22Rv1 (cell line): ENCODE data around the gene ABCA13.

Experiments used
- H3K27ac ChIP-seq: fragments of 450-650 bp; 2 replicates; pipeline ENCODE4 v1.5.1; 2017
- ZFX ChIP-seq: fragments of 450-650 bp; IDR thresholded peaks from 2 replicates; pipeline ENCODE4 v1.6.1; 2017; ENCODE audit warnings: antibody characterized with exemption, borderline replicate concordance
- TF ChIP-seq, protein P1 (sequence below): fragments of 450-650 bp; IDR thresholded peaks from 2 replicates; pipeline ENCODE4 v1.5.1; 2017; ENCODE audit warnings: mild to moderate bottlenecking

ABCA13 gene

DNA sequence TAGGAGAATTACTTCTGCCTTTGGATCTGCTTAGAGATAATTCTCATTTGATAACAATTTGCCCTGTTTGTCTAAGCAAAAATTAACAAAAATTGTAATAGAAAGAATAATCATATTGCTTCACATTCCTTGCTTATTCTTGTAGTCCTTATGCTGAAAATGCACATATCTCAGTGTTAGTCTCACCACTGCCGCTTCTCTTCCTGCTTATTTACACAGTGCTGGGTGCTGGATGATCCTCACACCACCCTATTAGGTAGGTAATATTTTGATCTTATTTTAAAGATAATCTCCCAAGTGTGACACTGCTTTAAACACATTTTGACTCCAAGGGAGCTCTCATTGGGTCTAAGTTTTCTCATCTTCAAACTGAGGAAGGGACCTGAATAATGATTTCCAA is 46.0 kb downstream of the ABCA13 start:
- no peak overlapping the region for H3K27ac ChIP-seq
- TF ChIP-seq ZFX, result no peak
- TF ChIP-seq, protein P1, sequence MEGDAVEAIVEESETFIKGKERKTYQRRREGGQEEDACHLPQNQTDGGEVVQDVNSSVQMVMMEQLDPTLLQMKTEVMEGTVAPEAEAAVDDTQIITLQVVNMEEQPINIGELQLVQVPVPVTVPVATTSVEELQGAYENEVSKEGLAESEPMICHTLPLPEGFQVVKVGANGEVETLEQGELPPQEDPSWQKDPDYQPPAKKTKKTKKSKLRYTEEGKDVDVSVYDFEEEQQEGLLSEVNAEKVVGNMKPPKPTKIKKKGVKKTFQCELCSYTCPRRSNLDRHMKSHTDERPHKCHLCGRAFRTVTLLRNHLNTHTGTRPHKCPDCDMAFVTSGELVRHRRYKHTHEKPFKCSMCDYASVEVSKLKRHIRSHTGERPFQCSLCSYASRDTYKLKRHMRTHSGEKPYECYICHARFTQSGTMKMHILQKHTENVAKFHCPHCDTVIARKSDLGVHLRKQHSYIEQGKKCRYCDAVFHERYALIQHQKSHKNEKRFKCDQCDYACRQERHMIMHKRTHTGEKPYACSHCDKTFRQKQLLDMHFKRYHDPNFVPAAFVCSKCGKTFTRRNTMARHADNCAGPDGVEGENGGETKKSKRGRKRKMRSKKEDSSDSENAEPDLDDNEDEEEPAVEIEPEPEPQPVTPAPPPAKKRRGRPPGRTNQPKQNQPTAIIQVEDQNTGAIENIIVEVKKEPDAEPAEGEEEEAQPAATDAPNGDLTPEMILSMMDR, result no peak

DNA sequence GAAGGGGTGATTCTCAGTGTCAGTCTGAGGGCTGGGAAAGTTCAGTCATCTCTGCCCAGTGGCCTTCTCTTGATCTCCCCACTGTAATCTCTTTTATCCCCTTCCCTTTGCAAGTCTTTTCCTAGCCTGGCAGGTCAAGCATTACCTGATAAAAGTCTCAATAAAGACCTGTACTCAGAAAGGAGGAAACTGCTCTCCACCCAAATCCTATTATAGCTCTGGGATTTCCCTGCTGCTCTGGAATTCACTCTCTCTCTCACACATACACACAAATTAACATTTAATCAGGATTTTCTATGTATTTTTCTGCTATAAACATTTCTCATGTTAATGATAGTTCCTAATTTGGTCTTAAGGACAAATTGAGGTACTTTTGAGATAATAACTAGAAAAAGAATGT is 46.5 kb downstream of the ABCA13 start:
- TF ChIP-seq ZFX, result no peak
- TF ChIP-seq, protein P1, result no peak
- H3K27ac ChIP-seq, result no peak overlapping the region

DNA sequence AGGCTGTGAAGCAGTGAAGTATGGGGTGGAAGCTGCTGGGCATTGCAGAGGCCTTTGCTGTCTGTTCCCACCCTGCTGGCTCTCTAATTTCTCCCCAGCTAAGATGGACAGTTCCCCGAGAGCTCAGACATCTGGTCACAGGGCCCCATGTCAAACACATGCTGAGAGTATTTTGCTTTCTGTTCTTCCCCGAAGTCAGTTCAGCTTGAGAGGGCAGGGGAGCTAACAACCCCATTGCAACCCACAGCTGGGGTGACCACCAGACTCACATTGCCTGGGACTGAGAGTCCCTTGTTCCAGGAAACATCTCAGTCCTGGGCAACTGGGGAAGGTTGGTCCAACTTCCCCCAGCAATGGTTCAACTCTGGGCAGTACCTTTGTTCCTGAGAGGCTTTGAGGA is 52.8 kb downstream of the ABCA13 start:
- H3K27ac ChIP-seq, result no peak overlapping the region
- TF ChIP-seq ZFX, result no peak
- TF ChIP-seq, protein P1, result no peak

- no peak overlapping the region for H3K27ac ChIP-seq
- TF ChIP-seq, protein P1, result no peak
- TF ChIP-seq ZFX, result no peak
These were observed 53.8 kb downstream of the ABCA13 start for GRCh38 chr7:48225101-48225500.

- H3K27ac ChIP-seq, result no peak overlapping the region
- no peak for TF ChIP-seq ZFX
- TF ChIP-seq, protein P1, result no peak
These were observed 66.1 kb downstream of the ABCA13 start for GRCh38 chr7:48237354-48237753.

DNA sequence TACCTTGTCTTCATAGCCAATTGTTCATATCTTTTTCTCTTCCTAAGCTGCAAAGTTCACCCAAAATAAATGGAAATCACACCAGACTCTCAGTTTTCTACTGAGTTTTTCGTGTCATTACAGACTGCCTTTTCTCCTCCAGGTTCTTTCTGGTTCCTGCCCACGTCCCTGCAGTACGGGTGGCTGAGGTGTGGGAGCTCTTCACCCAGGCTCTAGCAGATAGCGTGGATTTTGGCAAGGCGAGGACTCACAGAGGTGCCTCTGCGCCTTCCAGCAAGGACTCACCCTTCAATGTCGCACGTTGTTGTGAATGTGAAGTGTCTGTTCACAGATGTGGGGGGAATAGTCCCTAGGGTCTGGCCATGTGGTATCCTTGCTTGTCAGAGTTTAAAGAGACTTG is 71.6 kb downstream of the ABCA13 start:
- no peak for TF ChIP-seq ZFX
- TF ChIP-seq, protein P1, result no peak
- no peak overlapping the region for H3K27ac ChIP-seq

DNA sequence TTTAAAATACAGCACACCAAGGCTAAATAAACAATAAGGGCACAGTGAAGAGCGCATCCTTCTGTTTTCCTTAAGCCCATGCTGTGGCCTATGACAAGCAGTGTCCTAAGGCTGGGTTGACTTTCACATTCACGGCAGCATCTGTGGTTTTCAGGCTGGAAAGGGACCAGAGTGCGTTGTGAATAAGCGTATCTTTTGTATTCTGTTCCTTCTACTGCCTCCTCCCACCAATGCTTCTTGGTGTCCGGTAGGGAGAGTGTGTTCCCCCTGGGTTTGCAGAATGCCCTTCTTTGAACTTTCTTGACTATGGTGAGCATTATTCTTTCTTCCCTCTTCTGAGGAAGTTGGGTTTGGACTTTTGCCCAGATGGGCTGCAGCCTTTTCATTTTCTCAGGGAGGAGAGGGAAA is 73.6 kb downstream of the ABCA13 start:
- TF ChIP-seq, protein P1, result no peak
- TF ChIP-seq ZFX, result no peak
- H3K27ac ChIP-seq, result no peak overlapping the region
